H9 (cell line): ENCODE measurements around the gene WFDC12. TPM values are rescaled to one million over a fixed set of nuclear protein-coding genes. Genes with fewer than 3 reads are reported as not detected.
A peak's percentile ranks its signal among the peaks of the same experiment; 100 is the strongest.

ENCODE experiments used
- DNase-seq: peaks from one replicate; pipeline ENCODE4 v3.0.0-alpha.2; 2017
- H2AFZ ChIP-seq: one replicate; pipeline ENCODE4 v1.6.1; 2013; ENCODE audit warnings: mild to moderate bottlenecking, low read length, control low read depth, moderate library complexity
- H2AK5ac ChIP-seq: 2 replicates; pipeline ENCODE4 v1.6.1; 2013; ENCODE audit warnings: low read length, control low read depth, mixed read lengths; ENCODE audit not compliant: insufficient read length
- H2BK120ac ChIP-seq: one replicate; pipeline ENCODE4 v1.6.1; 2013; ENCODE audit warnings: low read depth, mild to moderate bottlenecking, low read length, control low read depth, inconsistent platforms; ENCODE audit not compliant: poor library complexity, severe bottlenecking
- H2BK12ac ChIP-seq: 2 replicates; pipeline ENCODE4 v1.6.1; 2013; ENCODE audit warnings: low read length, control low read depth, mixed read lengths, low read depth; ENCODE audit not compliant: insufficient read length
- H2BK15ac ChIP-seq: 2 replicates; pipeline ENCODE4 v1.6.1; 2013; ENCODE audit warnings: low read depth, low read length, control low read depth
- H2BK20ac ChIP-seq: one replicate; pipeline ENCODE4 v1.6.1; 2013; ENCODE audit warnings: low read depth, mild to moderate bottlenecking, low read length, control low read depth, inconsistent platforms; ENCODE audit not compliant: poor library complexity, severe bottlenecking
- H2BK5ac ChIP-seq: 2 replicates; pipeline ENCODE4 v1.6.1; 2013; ENCODE audit warnings: low read length, control low read depth, mixed read lengths; ENCODE audit not compliant: insufficient read length
- H3K14ac ChIP-seq: 2 replicates; pipeline ENCODE4 v1.6.1; 2013; ENCODE audit warnings: low read length, control low read depth; ENCODE audit not compliant: insufficient read depth
- H3K18ac ChIP-seq: 2 replicates; pipeline ENCODE4 v1.6.1; 2013; ENCODE audit warnings: low read depth, mild to moderate bottlenecking, mixed read lengths, low read length, control low read depth; ENCODE audit not compliant: insufficient read length
- H3K23ac ChIP-seq: 2 replicates; pipeline ENCODE4 v1.6.1; 2013; ENCODE audit warnings: low read length, control low read depth, mixed read lengths, low read depth; ENCODE audit not compliant: insufficient read length
- H3K23me2 ChIP-seq: 2 replicates; pipeline ENCODE4 v1.6.1; 2013; ENCODE audit warnings: low read depth, mild to moderate bottlenecking, mixed read lengths, low read length, control low read depth; ENCODE audit not compliant: insufficient read length, poor library complexity, severe bottlenecking
- H3K27ac ChIP-seq: 2 replicates; pipeline ENCODE4 v1.5.1; 2013; ENCODE audit warnings: low read length, control low read depth, mixed read lengths, low read depth; ENCODE audit not compliant: insufficient read length
- H3K27me3 ChIP-seq: 2 replicates; pipeline ENCODE4 v1.6.1; 2013; ENCODE audit warnings: low read length, control low read depth, inconsistent platforms; ENCODE audit not compliant: insufficient read depth
- H3K4ac ChIP-seq: 2 replicates; pipeline ENCODE4 v1.6.1; 2013; ENCODE audit warnings: low read depth, mild to moderate bottlenecking, control low read depth, inconsistent platforms, low read length, moderate library complexity
- H3K4me1 ChIP-seq: 2 replicates; pipeline ENCODE4 v1.6.1; 2013; ENCODE audit warnings: low read length, control low read depth, inconsistent platforms; ENCODE audit not compliant: insufficient read depth
- H3K4me2 ChIP-seq: 2 replicates; pipeline ENCODE4 v1.6.1; 2013; ENCODE audit warnings: low read length, control low read depth, mixed read lengths; ENCODE audit not compliant: insufficient read length, insufficient read depth
- H3K56ac ChIP-seq: 2 replicates; pipeline ENCODE4 v1.6.1; 2013; ENCODE audit warnings: low read depth, mild to moderate bottlenecking, mixed read lengths, low read length, control low read depth; ENCODE audit not compliant: insufficient read length
- H3K79me1 ChIP-seq: 2 replicates; pipeline ENCODE4 v1.6.1; 2013; ENCODE audit warnings: low read depth, mild to moderate bottlenecking, moderate library complexity, low read length, control low read depth, inconsistent platforms; ENCODE audit not compliant: insufficient read depth, poor library complexity, severe bottlenecking
- H3K79me2 ChIP-seq: 2 replicates; pipeline ENCODE4 v1.6.1; 2013; ENCODE audit warnings: low read length, control low read depth, inconsistent platforms; ENCODE audit not compliant: insufficient read depth
- H3K9ac ChIP-seq: 2 replicates; pipeline ENCODE4 v1.6.1; 2013; ENCODE audit warnings: low read length, control low read depth, mixed read lengths; ENCODE audit not compliant: insufficient read length; ENCODE audit errors: extremely low read depth
- H3K9me3 ChIP-seq: one replicate; pipeline ENCODE4 v1.6.1; 2013; ENCODE audit warnings: low read depth, low read length, inconsistent platforms; ENCODE audit not compliant: control insufficient read depth
- H3T11ph ChIP-seq: one replicate; pipeline ENCODE4 v1.6.1; 2013; ENCODE audit warnings: mild to moderate bottlenecking, low read length, control low read depth, inconsistent platforms
- H4K20me1 ChIP-seq: one replicate; pipeline ENCODE4 v1.6.1; 2013; ENCODE audit not compliant: control insufficient read depth, insufficient read length, insufficient read depth
- H4K5ac ChIP-seq: 2 replicates; pipeline ENCODE4 v1.6.1; 2013; ENCODE audit warnings: low read depth, mild to moderate bottlenecking, mixed read lengths, low read length, control low read depth; ENCODE audit not compliant: insufficient read length
- H4K8ac ChIP-seq: replicated peaks from 2 replicates; pipeline ENCODE4 v1.6.1; 2013; ENCODE audit warnings: low read length, control low read depth, mixed read lengths, low read depth; ENCODE audit not compliant: insufficient read length
- H4K91ac ChIP-seq: 2 replicates; pipeline ENCODE4 v1.6.1; 2013; ENCODE audit warnings: low read depth, mild to moderate bottlenecking, moderate library complexity, mixed read lengths, low read length, control low read depth; ENCODE audit not compliant: insufficient read length
- H3K27ac Mint-ChIP-seq, 3 experiments: 2 replicates in 2 of 3; 3 replicates in 1 of 3; pipeline ENCODE4 v1.8.0; 2020 to 2021; ENCODE audit warnings: mixed read lengths in 3 of 3, mild to moderate bottlenecking in 1 of 3, moderate library complexity in 1 of 3
- H3K27me3 Mint-ChIP-seq: 2 replicates; pipeline ENCODE4 v1.8.0; 2021; ENCODE audit warnings: low read depth, mild to moderate bottlenecking, moderate library complexity, mixed read lengths
- H3K36me3 Mint-ChIP-seq, 3 experiments: 2 replicates in 2 of 3; 3 replicates in 1 of 3; pipeline ENCODE4 v1.8.0; 2020 to 2021; ENCODE audit warnings: low read depth in 3 of 3, mixed read lengths in 3 of 3; ENCODE audit not compliant: insufficient read depth in 1 of 3
- H3K4me1 Mint-ChIP-seq, 2 experiments: 2 replicates each; pipeline ENCODE4 v1.8.0; 2020; ENCODE audit warnings: mixed read lengths in 2 of 2
- H3K4me3 Mint-ChIP-seq, 2 experiments: 2 replicates in 1 of 2; 3 replicates in 1 of 2; pipeline ENCODE4 v1.8.0; 2020 to 2021; ENCODE audit warnings: mild to moderate bottlenecking in 2 of 2, mixed read lengths in 2 of 2, moderate library complexity in 1 of 2
- H3K9me3 Mint-ChIP-seq, 2 experiments: 2 replicates in 1 of 2; 3 replicates in 1 of 2; pipeline ENCODE4 v1.8.0; 2020; ENCODE audit warnings: mild to moderate bottlenecking in 2 of 2, mixed read lengths in 2 of 2, moderate library complexity in 1 of 2
- WGBS: extraction: QIAGEN DNeasy Blood & Tissue Kit; methylation state at CpG from one replicate; pipeline ENCODE4 v1.1.7; 2013; ENCODE audit warnings: missing lambda C conversion rate, low lambda C conversion rate, mixed read lengths; ENCODE audit not compliant: insufficient read length; ENCODE audit errors: extremely low coverage; 5-methylcytosine and 5-hydroxymethylcytosine counted together
- total RNA-seq: library from RNA; stranded (reverse); gene quantifications from 2 replicates; pipeline ENCODE4 v1.2.1, GENCODE V29; 2021
- TF ChIP-seq, protein P1 (sequence below): fragments of 200-600 bp; sonication (generic); conservative IDR thresholded peaks from 3 replicates; pipeline ENCODE4 v1.8.0; 2021; ENCODE audit warnings: antibody characterized with exemption, mild to moderate bottlenecking

The WFDC12 gene
- total RNA-seq, 1 experiment from 2014 or later = not detected

DNA sequence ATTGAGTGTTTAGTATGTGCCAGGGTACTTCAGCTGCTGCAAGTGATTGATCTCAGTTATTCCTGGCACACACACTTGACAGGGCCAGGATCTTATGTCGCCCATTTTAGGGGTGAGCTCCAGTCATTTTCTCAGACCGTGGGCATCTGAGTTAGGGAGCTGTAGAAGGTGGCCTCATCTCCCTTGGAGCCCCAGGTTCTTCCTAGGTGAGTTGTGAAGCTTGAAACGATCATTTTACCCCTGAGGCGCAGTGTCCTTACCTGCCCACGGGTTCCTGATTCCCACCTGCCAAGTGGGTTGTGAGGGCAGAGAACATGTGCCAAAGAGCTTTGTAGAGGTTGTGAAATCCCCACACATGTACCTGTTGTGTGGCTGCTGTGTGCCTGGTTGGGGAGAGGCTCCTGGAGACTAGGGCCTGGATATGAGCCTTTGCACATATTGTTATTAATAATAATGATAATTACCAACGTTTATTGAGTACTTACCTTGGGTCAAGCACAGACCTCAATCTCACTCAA, 22.9 kb downstream of the WFDC12 start:
- H3T11ph ChIP-seq = no peak overlapping the region
- no peak overlapping the region for H4K8ac ChIP-seq
- no peak overlapping the region for H3K27ac ChIP-seq
- Mint-ChIP-seq H3K27ac (no peak overlapping the region), H3K4me1 (peaks cover 11% of the 10 kb centered on the region in 2 experiments), H3K4me3 (peak overlapping the region; percentile 55 to 73; a peak in 4 of 5 replicates), H3K36me3 (peaks cover 2 to 4% (median 2%) of the 10 kb centered on the region in 3 experiments; a peak in 5 of 7 replicates), H3K9me3 (peaks cover 0 to 4% of the 10 kb centered on the region in 2 experiments; a peak in 3 of 5 replicates), H3K27me3 (peaks cover 53% of the 10 kb centered on the region)
- no peaks in the 10 kb centered on the region for H3K79me2 ChIP-seq
- no peaks in the 10 kb centered on the region for H3K23me2 ChIP-seq
- no peak overlapping the region for H4K91ac ChIP-seq
- TF ChIP-seq, protein P1, sequence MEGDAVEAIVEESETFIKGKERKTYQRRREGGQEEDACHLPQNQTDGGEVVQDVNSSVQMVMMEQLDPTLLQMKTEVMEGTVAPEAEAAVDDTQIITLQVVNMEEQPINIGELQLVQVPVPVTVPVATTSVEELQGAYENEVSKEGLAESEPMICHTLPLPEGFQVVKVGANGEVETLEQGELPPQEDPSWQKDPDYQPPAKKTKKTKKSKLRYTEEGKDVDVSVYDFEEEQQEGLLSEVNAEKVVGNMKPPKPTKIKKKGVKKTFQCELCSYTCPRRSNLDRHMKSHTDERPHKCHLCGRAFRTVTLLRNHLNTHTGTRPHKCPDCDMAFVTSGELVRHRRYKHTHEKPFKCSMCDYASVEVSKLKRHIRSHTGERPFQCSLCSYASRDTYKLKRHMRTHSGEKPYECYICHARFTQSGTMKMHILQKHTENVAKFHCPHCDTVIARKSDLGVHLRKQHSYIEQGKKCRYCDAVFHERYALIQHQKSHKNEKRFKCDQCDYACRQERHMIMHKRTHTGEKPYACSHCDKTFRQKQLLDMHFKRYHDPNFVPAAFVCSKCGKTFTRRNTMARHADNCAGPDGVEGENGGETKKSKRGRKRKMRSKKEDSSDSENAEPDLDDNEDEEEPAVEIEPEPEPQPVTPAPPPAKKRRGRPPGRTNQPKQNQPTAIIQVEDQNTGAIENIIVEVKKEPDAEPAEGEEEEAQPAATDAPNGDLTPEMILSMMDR = no peak
- no peaks in the 10 kb centered on the region; the same call in 1 of the 2 replicates for H3K4me1 ChIP-seq
- H2AK5ac ChIP-seq = no peak overlapping the region
- no peak overlapping the region for H3K18ac ChIP-seq
- no peak overlapping the region for H2BK120ac ChIP-seq
- no peak overlapping the region for H3K14ac ChIP-seq
- H2BK15ac ChIP-seq = no peak overlapping the region
- H3K4ac ChIP-seq = no peak overlapping the region
- H3K23ac ChIP-seq = no peak overlapping the region
- no peak overlapping the region for H2BK20ac ChIP-seq
- no peaks in the 10 kb centered on the region for H4K20me1 ChIP-seq
- no peak overlapping the region for H2BK5ac ChIP-seq
- H3K9ac ChIP-seq = no peak overlapping the region
- H4K5ac ChIP-seq = no peak overlapping the region
- no peaks in the 10 kb centered on the region for H3K79me1 ChIP-seq
- no peak for DNase-seq
- no peak overlapping the region for H2AFZ ChIP-seq
- H2BK12ac ChIP-seq = no peak overlapping the region
- WGBS = no CpG with 5 or more reads among the region's 6 CpGs
- no peaks in the 10 kb centered on the region for H3K9me3 ChIP-seq
- no peak overlapping the region for H3K56ac ChIP-seq
- H3K27me3 ChIP-seq = no peaks in the 10 kb centered on the region; the same call in 1 of the 2 replicates
- peak overlapping the region; percentile 35 for H3K4me2 ChIP-seq
